K562 (cell line): ENCODE results near the gene KIF6. TPM values are rescaled to one million over a fixed set of nuclear protein-coding genes. Genes with fewer than 3 reads are reported as not detected.

Source experiments
- ATAC-seq: fragments of 200-7000 bp; cut with Tn5 transposase; 3 replicates; pipeline ENCODE4 v1.9.1; 2020; ENCODE audit warnings: moderate library complexity
- BruUV-seq: library from RNA; stranded (reverse); fragments of 400-500 nt; replicated peaks from 2 replicates; lab custom pipeline; 2021; lab: Mats Ljungman, UMichigan
- CTCF ChIA-PET: fragments of 300-600 bp; formaldehyde crosslinking; extraction: SDS; loops from one replicate; lab custom pipeline; 2021; ENCODE audit warnings: low intra/inter-chr PET ratio; lab: Yijun Ruan, JAX
- POLR2A ChIA-PET: fragments of 300-600, 350-650 bp; sonication (Branson Sonifier 250); formaldehyde crosslinking; extraction: SDS; loops from one replicate; lab custom pipeline; 2021; ENCODE audit warnings: antibody characterized with exemption, inconsistent platforms; lab: Yijun Ruan, JAX
- DNase-seq, 4 experiments: peaks; one replicate each; pipeline versions ENCODE4 v3.0.0 to v3.0.0-alpha.2; 2011 to 2018; ENCODE audit warnings: low spot score in 3 of 4, mixed read lengths in 3 of 4; ENCODE audit errors: extremely low read depth in 1 of 4
- FAIRE-seq: peaks from 2 replicates; lab custom pipeline; 2011; peaks lifted over from hg19 to GRCh38; lab: Jason Lieb, UNC
- H2AFZ ChIP-seq: 2 replicates; pipeline ENCODE4 v1.6.0; 2011; ENCODE audit warnings: low read depth, low read length, control low read depth, inconsistent platforms
- H3K27ac ChIP-seq: fragments of 200-600 bp; 3 replicates; pipeline ENCODE4 v1.8.0; 2011; ENCODE audit warnings: low read depth, mild to moderate bottlenecking, control low read depth, inconsistent platforms, low read length, moderate library complexity, mixed read lengths; ENCODE audit errors: extremely low read depth
- H3K27me3 ChIP-seq, 2 experiments: fragments of 300-600 bp in 1 of 2; 2 replicates in 1 of 2; 3 replicates in 1 of 2; pipeline versions ENCODE4 v1.6.0 to v1.8.0; 2011; ENCODE audit warnings: inconsistent platforms in 2 of 2, low read length in 2 of 2, mild to moderate bottlenecking in 1 of 2, mixed read lengths in 1 of 2, moderate library complexity in 1 of 2; ENCODE audit not compliant: control insufficient read depth in 2 of 2, insufficient read depth in 2 of 2
- H3K36me3 ChIP-seq: fragments of 300-600 bp; 3 replicates; pipeline ENCODE4 v1.8.0; 2011; ENCODE audit warnings: mild to moderate bottlenecking, low read length, inconsistent platforms; ENCODE audit not compliant: control insufficient read depth, insufficient read depth
- H3K4me1 ChIP-seq, 2 experiments: fragments of 200-600 bp in 1 of 2; replicated peaks in 1 of 2; 2 replicates in 1 of 2; 3 replicates in 1 of 2; pipeline versions ENCODE4 v1.5.1 to v1.8.0; 2011; ENCODE audit warnings: inconsistent platforms in 2 of 2, low read length in 2 of 2, mild to moderate bottlenecking in 1 of 2, mixed read lengths in 1 of 2, moderate library complexity in 1 of 2; ENCODE audit not compliant: control insufficient read depth in 2 of 2, insufficient read depth in 2 of 2
- H3K4me2 ChIP-seq: 2 replicates; pipeline ENCODE4 v1.6.1; 2011; ENCODE audit warnings: low read length, control low read depth, inconsistent platforms, mixed read lengths; ENCODE audit not compliant: insufficient read depth
- H3K4me3 ChIP-seq: fragments of 200-600 bp; sonication (generic), shearing (Covaris generic); 2 replicates; pipeline ENCODE4 v1.5.1; 2016; ENCODE audit warnings: control low read depth, inconsistent platforms
- H3K79me2 ChIP-seq: fragments of 200-600 bp; 3 replicates; pipeline ENCODE4 v1.8.0; 2011; ENCODE audit warnings: low read length, inconsistent platforms; ENCODE audit not compliant: control insufficient read depth, insufficient read depth
- H3K9ac ChIP-seq, 2 experiments: 2 replicates each; pipeline versions ENCODE4 v1.6.0 to v1.6.1; 2011; ENCODE audit warnings: low read depth in 2 of 2, low read length in 2 of 2, control low read depth in 1 of 2, inconsistent platforms in 1 of 2, mild to moderate bottlenecking in 1 of 2, mixed read lengths in 1 of 2; ENCODE audit not compliant: insufficient read depth in 1 of 2
- H3K9me1 ChIP-seq: one replicate; pipeline ENCODE4 v1.6.0; 2011; ENCODE audit warnings: inconsistent platforms, mild to moderate bottlenecking, low read length, moderate library complexity; ENCODE audit not compliant: control insufficient read depth, insufficient read depth
- H3K9me3 ChIP-seq: replicated peaks from 2 replicates; pipeline ENCODE4 v1.5.1; 2011; ENCODE audit warnings: low read depth, low read length, inconsistent platforms; ENCODE audit not compliant: control insufficient read depth, insufficient read depth
- H4K20me1 ChIP-seq: replicated peaks from 2 replicates; pipeline ENCODE4 v1.6.1; 2011; ENCODE audit warnings: low read length, inconsistent platforms, mixed read lengths; ENCODE audit not compliant: control insufficient read depth, insufficient read depth
- EP300 ChIP-seq: IDR thresholded peaks from 2 replicates; pipeline ENCODE4 v1.6.1; 2012; ENCODE audit warnings: low read length, improper control_type of control experiment
- FOXJ2 ChIP-seq: fragments of 200-800 bp; sonication (Bioruptor generic); IDR thresholded peaks from 2 replicates; pipeline ENCODE4 v1.6.1; 2016; ENCODE audit warnings: missing genetic modification characterization, missing compliant biosample characterization
- GATAD2A ChIP-seq: fragments of 450-650 bp; IDR thresholded peaks from 2 replicates; pipeline ENCODE4 v1.6.1; 2017
- KLF6 ChIP-seq: fragments of 250-450 bp; sonication (Bioruptor Pico); IDR thresholded peaks from 2 replicates; pipeline ENCODE4 v1.4.0; 2020; ENCODE audit warnings: mild to moderate bottlenecking, moderate library complexity, borderline replicate concordance
- MAFG ChIP-seq: fragments of 450-650 bp; conservative IDR thresholded peaks from 2 replicates; pipeline ENCODE4 v1.6.1; 2016; ENCODE audit warnings: missing genetic modification characterization, missing compliant biosample characterization
- ZKSCAN3 ChIP-seq: fragments of 250-450 bp; sonication (Bioruptor Pico); IDR thresholded peaks from 2 replicates; pipeline ENCODE4 v1.4.0; 2020
- ZNF165 ChIP-seq: fragments of 250-450 bp; sonication (Bioruptor Pico); IDR thresholded peaks from 2 replicates; pipeline ENCODE4 v1.4.0; 2020; ENCODE audit warnings: borderline replicate concordance
- ZNF583 ChIP-seq: fragments of 250-450 bp; sonication (Bioruptor Pico); IDR thresholded peaks from 2 replicates; pipeline ENCODE4 v1.4.0; 2020
- ZNF609 ChIP-seq: sonication (generic); formaldehyde crosslinking; IDR thresholded peaks from 2 replicates; pipeline ENCODE4 v1.8.1; 2023; ENCODE audit warnings: missing genetic modification reagents, mild to moderate bottlenecking, borderline replicate concordance
- WGBS: fragments of 100-300 bp; shearing (Covaris generic); methylation state at CpG from one replicate; pipeline ENCODE4 v1.1.6; 2016; ENCODE audit warnings: low coverage, mixed read lengths; ENCODE audit not compliant: insufficient coverage; ENCODE audit errors: missing lambda C conversion rate; 5-methylcytosine and 5-hydroxymethylcytosine counted together
- in situ Hi-C: fragments of 300-500 bp; cut with MboI; formaldehyde crosslinking; loops from 4 replicates; pipeline ENCODE4 v1.15.0; 2018; ENCODE audit warnings: inconsistent platforms, mixed read lengths
- intact Hi-C: fragments of 100-400 bp; cut with micrococcal nuclease; formaldehyde crosslinking; loops from 2 replicates; pipeline ENCODE4 v1.14.2; 2022
- polyA plus RNA-seq, 8 experiments: library from polyadenylated mRNA; depleted of rRNA in 4 of 8; stranded (reverse) in 5 of 8; unstranded in 3 of 8; fragments of >200 nt; fragmentation: Nextera tagmentation in 2 of 8; fragmentation: Illumina TruSeq in 1 of 8; extraction: Ambion mirVana in 2 of 8; extraction: Trizol in 1 of 8; gene quantifications; 2 replicates each; pipeline versions ENCODE4 v1.2.1 to v1.2.3, GENCODE V29; 2011 to 2014; ENCODE audit warnings: inconsistent platforms in 1 of 8, missing spikeins in 1 of 8
- total RNA-seq, 7 experiments: library from RNA; depleted of rRNA in 6 of 7; stranded (reverse); fragments of >200 nt in 6 of 7; fragmentation: Illumina TruSeq in 2 of 7; extraction: Trizol in 2 of 7; gene quantifications; 2 replicates each; pipeline versions ENCODE4 v1.2.1 to v1.2.3, GENCODE V29; 2011 to 2021; ENCODE audit warnings: low replicate concordance in 1 of 7

KIF6 gene
- total and polyA plus RNA-seq, 9 of the 15 experiments (the other 6 are each of a cell fraction or from before 2014, with no cell fraction given) = not detected

DNA sequence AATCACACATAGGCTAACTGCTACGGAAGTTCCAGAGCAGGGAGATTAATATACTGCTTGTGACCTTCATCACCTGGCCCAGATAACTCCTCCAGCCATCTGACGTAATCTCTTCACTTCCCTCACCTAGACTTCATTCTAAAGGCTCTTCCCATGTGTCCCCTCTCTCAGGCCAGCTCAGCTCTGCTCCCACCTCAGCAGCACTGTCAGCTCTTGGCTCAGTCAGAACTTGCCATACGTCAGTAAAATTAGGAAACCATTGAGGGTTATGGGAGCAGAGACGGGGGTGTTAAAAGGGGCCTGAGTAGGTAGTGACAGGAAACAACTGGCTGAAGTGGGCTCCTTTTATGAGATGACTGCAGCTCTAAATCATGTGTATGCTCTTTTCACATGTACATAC lies 101.5 kb downstream of the KIF6 start (continued):
- TF ChIP-seq ZNF609 (CRISPR knock-in tag) (no peak), MAFG (tag) (no peak), ZNF165 (CRISPR knock-in tag) (no peak)

GRCh38 chr6:39617520-39617919 lies 107.7 kb downstream of the KIF6 start:
- Histone ChIP-seq H3K27ac (no peak overlapping the region), H4K20me1 (no peaks in the 10 kb centered on the region), H3K4me1 (no peaks in the 10 kb centered on the region), H2AFZ (no peak overlapping the region), H3K9me1 (no peaks in the 10 kb centered on the region), H3K27me3 (no peaks in the 10 kb centered on the region), H3K4me3 (no peak overlapping the region), H3K9me3 (no peaks in the 10 kb centered on the region), H3K79me2 (no peaks in the 10 kb centered on the region), H3K4me2 (no peak overlapping the region)
- 0% methylated on average over 3 of the region's 3 CpGs for WGBS
- ATAC-seq = no peak
- no peak for DNase-seq
- intact Hi-C loops = no loop called here
- ChIA-PET CTCF (no interaction called here), POLR2A (interaction anchor here (0.8 kb wide), 1 partner anchor 26 kb away, joined by 3 read pairs; no protein-coding TSS in a partner anchor)
- BruUV-seq = no TSS peak
- FAIRE-seq = no peak
- TF ChIP-seq FOXJ2 (tag) (no peak), ZNF609 (CRISPR knock-in tag) (no peak), ZNF583 (no peak), ZKSCAN3 (CRISPR knock-in tag) (no peak), KLF6 (CRISPR knock-in tag) (no peak), EP300 (no peak), GATAD2A (no peak)
- TF ChIP-seq, all 486 proteins: peak for 0
- in situ Hi-C loops = no loop called here
- Histone ChIP-seq H3K9ac (no peak overlapping the region), H3K36me3 (no peaks in the 10 kb centered on the region)
